ENCODE measurements around the gene P2RY6.
"Not testable (repeated sequence)": the region's sequence is repeated elsewhere in the genome, so short reads cannot be mapped to it uniquely, and the experiment has no call there.

The P2RY6 gene

DNA sequence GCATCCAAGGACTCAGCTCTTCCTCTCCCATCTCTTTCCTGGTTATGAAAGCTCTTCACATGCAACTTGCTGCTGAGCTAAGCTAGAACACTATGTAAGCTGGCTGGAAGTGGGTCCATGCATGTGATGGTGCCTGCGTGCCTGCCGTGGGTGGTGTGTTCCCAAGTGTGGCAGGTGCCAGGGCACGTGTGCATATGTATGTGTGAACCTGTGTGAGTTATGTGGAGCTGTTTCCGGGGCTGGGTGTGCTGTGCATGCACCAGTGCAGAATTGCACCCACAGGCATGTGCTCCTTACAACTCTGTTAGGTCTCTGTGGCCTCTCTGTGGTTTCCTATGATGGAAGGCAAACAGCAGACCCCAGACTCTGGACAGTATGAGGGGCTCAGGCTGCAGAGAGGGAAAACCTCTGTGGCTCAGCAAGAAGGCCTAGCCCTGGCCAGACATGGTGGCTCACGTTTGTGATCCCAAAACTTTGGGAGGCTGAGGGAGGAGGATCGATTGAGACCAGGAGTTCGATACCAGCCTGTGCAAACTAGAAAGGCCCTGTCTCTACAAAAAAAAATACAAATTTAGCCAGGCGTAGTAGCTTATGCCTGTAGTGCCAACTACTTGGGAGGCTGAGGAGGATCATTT lies 4.1 kb upstream of the P2RY6 start:
- Histone ChIP-seq H3K9me3 (ENCODE audit: control insufficient read depth, low read length) (no peaks in the 10 kb centered on the region), H3K9ac (ENCODE audit: low read length) (no peak overlapping the region), H3K4me1 (ENCODE audit: control insufficient read depth, insufficient read depth, low read length) (peaks cover 5% of the 10 kb centered on the region), H3K4me3 (ENCODE audit: low read length) (no peak overlapping the region), H3K36me3 (ENCODE audit: control insufficient read depth, insufficient read depth, low read length) (no peaks in the 10 kb centered on the region), H3K27me3 (ENCODE audit: control insufficient read depth, insufficient read depth, low read length) (peaks cover 35% of the 10 kb centered on the region)

DNA sequence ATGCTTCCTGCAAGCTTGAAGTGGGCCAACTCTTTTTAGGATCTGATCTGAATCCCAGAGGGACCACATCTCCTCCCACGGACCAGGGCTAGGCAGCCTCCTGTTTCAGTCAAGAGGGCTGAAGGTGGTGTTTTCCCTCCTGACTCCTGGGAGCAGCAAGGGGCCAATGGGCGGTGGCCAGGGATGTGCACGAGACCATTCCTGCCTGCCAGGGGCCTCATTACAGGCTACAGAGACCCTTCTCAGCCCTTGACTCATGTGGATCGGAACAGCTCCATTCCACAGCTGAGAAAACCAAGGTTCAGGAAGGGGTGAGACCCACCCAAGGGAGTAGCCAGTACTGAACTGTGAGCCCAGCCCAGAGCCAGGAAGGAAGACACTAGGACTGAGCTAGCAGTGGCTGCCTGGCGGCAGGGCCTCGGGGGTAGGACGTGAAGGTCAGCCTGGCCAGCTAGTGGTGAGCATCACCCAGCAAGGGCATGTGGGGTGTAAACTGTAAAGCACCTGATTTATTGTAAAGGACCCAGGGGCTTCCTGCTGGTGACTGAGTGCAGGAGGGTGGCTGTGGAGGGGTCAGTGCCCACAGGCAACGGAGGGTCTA lies 3.4 kb upstream of the P2RY6 start:
- Histone ChIP-seq H3K9me3 (ENCODE audit: control insufficient read depth, low read length) (no peaks in the 10 kb centered on the region), H3K9ac (ENCODE audit: low read length) (no peak overlapping the region), H3K27me3 (ENCODE audit: control insufficient read depth, insufficient read depth, low read length) (peaks cover 28% of the 10 kb centered on the region), H3K4me1 (ENCODE audit: control insufficient read depth, insufficient read depth, low read length) (peaks cover 5% of the 10 kb centered on the region), H3K36me3 (ENCODE audit: control insufficient read depth, insufficient read depth, low read length) (no peaks in the 10 kb centered on the region), H3K4me3 (ENCODE audit: low read length) (no peak overlapping the region)

DNA sequence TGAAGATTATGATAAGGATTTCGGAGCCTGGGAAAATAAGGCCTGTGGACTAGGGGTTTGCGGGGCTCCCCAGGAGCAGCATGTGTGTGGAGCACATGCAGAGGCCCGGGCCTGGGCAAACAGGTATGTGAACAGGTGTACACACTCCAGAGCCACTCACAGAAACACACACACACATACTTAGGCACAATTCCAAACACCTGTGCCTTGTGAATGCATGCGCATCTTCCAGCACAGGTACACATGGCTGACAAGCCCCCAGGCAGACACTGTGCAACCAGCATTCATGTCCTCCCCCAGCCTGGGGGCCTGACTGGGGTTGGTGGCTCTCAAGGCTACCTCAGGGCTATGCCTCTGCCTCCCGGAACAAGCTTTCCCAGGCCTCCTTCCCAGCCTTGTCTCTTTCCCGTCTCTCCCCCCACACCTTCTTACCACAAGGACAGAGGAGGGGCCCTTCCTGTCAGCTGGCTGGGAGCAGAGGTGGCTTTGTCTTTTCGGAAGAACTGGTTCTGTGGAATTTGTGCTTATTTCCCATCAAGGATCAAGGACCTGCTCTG lies 2.6 kb upstream of the P2RY6 start:
- peaks cover 5% of the 10 kb centered on the region for H3K4me1 ChIP-seq (ENCODE audit: control insufficient read depth, insufficient read depth, low read length)
- H3K27me3 ChIP-seq (ENCODE audit: control insufficient read depth, insufficient read depth, low read length): peaks cover 20% of the 10 kb centered on the region
- no peaks in the 10 kb centered on the region for H3K9me3 ChIP-seq (ENCODE audit: control insufficient read depth, low read length)
- no peaks in the 10 kb centered on the region for H3K36me3 ChIP-seq (ENCODE audit: control insufficient read depth, insufficient read depth, low read length)
- no peak overlapping the region for H3K9ac ChIP-seq (ENCODE audit: low read length)
- H3K4me3 ChIP-seq (ENCODE audit: low read length): no peak overlapping the region

DNA sequence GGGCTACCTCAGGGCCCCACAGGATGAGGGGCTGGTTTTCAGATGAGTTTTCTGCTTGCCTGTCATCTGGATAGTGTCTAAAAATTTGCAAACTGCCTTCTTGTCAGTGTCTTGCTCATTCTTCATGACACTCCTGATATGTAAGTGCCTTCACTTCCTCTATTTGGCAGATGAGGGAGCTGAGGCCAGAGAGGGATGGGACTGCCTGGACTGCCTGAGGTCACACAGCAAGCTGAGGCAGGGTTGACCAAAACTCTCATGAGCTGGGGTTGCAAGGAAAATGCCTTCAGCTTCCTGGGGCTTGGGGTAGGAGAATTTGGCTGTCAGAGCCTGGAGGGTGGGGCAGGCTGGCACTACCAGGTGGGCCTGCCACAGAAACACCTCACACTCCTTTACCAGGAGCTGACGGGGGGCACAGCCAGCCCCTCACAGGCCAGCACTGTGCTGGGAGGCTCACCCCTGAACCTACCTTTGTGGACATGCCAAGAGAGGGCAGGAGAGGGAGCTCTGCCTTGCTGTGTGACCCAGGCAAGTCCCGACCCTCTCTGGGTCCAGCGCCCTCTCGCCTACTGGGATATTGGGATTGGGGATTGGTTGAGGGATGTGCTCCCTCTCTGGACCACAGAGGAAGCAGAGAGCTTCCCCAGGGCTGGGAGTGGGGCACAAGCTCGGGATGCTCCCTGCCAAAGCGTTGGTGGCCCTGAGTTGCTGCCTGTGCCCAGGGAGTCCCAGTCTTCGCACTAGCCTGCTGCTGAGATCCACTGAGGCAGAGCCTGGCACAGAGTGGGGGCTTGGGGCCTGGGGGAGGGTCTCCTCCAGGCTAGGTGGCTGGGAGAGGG lies 1.9 kb upstream of the P2RY6 start:
- Histone ChIP-seq H3K9ac (ENCODE audit: low read length) (no peak overlapping the region), H3K36me3 (ENCODE audit: control insufficient read depth, insufficient read depth, low read length) (no peaks in the 10 kb centered on the region), H3K4me3 (ENCODE audit: low read length) (no peak overlapping the region), H3K27me3 (ENCODE audit: control insufficient read depth, insufficient read depth, low read length) (peaks cover 14% of the 10 kb centered on the region), H3K4me1 (ENCODE audit: control insufficient read depth, insufficient read depth, low read length) (peaks cover 5% of the 10 kb centered on the region), H3K9me3 (ENCODE audit: control insufficient read depth, low read length) (no peaks in the 10 kb centered on the region)

DNA sequence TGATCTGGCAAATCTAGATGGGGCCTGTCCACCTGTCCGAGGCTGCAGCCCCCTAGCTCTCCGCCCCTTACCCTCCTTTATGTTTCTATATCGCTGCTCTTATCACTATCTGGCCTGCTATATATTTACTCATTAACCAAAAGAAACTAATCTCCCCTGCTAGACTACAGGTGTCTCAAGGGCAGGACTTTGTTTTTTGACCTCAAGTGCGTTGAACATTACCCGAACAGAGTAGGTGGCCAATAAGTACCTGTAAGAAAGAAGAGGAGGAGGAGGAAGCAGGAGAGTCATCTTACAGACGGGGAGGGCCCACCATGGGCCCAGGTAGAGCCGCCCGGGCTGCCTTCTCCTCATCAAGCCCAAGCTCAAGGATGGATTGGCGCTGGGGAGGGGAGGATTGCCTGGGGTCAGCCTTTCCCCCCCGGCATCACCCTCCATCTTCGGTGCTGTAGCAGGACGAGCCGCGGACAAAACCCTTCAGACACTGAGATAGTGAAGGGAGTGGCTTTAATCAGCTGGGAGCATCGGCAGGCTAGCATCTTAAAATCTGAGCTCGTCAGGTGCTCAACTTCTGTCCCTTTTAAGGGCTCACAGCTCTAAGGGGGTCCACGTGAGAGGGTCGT lies 1.2 kb upstream of the P2RY6 start:
- no peak overlapping the region for H3K9ac ChIP-seq (ENCODE audit: low read length)
- H3K36me3 ChIP-seq (ENCODE audit: control insufficient read depth, insufficient read depth, low read length): no peaks in the 10 kb centered on the region
- H3K4me3 ChIP-seq (ENCODE audit: low read length): no peak overlapping the region
- H3K27me3 ChIP-seq (ENCODE audit: control insufficient read depth, insufficient read depth, low read length): peaks cover 14% of the 10 kb centered on the region
- H3K9me3 ChIP-seq (ENCODE audit: control insufficient read depth, low read length): no peaks in the 10 kb centered on the region
- peaks cover 5% of the 10 kb centered on the region for H3K4me1 ChIP-seq (ENCODE audit: control insufficient read depth, insufficient read depth, low read length)

DNA sequence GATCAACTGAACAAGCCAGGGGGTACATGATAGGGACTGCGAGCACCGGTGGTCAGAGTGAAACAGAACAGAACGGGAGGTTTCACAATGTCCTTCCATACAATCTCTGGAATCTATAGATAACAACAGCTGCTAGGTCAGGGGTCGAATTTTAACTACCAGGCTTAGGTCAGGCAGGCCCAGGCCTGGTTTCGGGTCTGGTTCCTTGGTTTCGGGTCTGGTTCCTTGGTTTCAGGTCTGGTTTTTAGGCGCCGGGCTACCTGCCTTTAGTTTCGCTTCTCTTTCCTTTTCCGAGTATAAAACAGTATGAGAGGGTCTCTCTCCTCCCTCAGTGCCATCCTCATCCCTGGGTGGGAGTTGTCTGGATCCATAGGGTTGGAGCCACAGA lies 666 bp upstream of the P2RY6 start:
- H3K36me3 ChIP-seq (ENCODE audit: control insufficient read depth, insufficient read depth, low read length); H3K9ac ChIP-seq (ENCODE audit: low read length); H3K4me1 ChIP-seq (ENCODE audit: control insufficient read depth, insufficient read depth, low read length); H3K4me3 ChIP-seq (ENCODE audit: low read length); H3K9me3 ChIP-seq (ENCODE audit: control insufficient read depth, low read length): not testable (repeated sequence)
- peaks cover 14% of the 10 kb centered on the region for H3K27me3 ChIP-seq (ENCODE audit: control insufficient read depth, insufficient read depth, low read length)

DNA sequence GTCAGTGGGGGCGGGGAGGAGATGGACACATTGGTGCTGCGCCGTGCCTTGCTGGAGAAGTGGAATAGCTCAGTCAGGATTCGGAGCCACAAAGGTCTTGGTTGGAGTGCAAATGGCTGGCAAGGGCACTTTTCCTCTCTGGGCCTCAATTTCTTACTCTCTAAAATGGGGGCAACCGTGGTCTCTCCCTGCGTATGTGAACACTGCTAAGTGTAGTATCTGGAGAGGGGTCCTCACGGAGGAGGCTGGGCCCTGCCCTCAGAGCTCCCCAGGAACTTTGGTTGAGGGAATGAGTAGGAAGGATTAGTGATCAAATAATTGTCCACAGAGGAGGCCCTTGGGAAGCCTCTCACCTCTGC lies 521 bp downstream of the P2RY6 start:
- no peaks in the 10 kb centered on the region for H3K36me3 ChIP-seq (ENCODE audit: control insufficient read depth, insufficient read depth, low read length)
- peaks cover 6% of the 10 kb centered on the region for H3K27me3 ChIP-seq (ENCODE audit: control insufficient read depth, insufficient read depth, low read length)
- no peaks in the 10 kb centered on the region for H3K9me3 ChIP-seq (ENCODE audit: control insufficient read depth, low read length)
- no peak overlapping the region for H3K9ac ChIP-seq (ENCODE audit: low read length)
- H3K4me3 ChIP-seq (ENCODE audit: low read length): no peak overlapping the region
- H3K4me1 ChIP-seq (ENCODE audit: control insufficient read depth, insufficient read depth, low read length): peaks cover 5% of the 10 kb centered on the region

DNA sequence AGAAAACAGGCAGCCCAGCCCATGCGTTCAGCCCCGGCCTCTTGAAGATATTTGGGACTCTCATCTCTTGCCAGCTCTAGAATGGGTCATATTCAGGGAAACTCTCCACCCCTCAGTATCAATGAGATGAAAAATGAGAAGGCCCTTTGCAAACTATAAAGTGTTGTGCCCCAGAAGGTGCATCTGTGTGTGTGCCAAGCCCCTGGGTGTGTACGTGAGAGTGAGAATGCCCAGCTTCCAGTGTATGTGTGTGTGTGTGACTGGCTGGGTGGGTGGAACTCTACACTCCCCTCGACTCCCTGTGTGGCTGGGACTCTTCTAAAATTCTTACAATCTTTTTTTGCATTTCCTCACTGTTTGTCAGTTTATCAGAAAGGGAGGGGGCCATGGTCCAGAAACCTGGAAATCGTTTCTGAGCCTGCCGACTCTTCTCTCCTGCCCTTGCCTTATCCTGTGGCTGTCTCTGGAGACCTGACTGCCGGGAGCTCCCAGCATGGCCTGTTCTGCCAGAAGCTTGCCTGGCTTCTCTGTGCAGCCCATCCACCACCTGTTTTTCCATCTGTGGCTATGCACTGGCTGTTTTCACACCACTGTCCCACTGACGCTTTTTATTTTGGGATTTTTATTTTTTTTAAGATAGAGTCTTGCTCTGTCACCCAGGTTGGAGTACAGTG lies 1.2 kb downstream of the P2RY6 start:
- Histone ChIP-seq H3K9me3 (ENCODE audit: control insufficient read depth, low read length) (no peaks in the 10 kb centered on the region), H3K4me1 (ENCODE audit: control insufficient read depth, insufficient read depth, low read length) (peaks cover 5% of the 10 kb centered on the region), H3K4me3 (ENCODE audit: low read length) (no peak overlapping the region)

DNA sequence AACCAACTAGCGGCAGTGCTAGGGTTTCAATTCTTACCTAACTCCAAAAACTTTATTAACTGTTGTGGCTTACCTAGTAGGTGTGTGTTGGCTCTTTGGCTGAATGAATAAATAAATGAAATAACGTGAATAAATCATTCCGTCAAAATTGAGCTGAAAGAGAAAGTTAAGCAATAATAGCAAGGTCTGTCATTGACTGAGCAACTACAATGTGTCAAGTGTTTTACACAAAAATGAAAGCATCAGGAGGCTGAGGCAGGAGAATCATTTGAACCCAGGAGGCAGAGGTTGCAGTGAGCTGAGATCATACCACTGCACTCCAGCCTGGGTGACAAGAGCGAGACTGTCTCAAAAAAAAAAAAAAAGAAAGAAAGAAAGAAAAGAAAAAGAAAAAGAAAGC lies 2.1 kb downstream of the P2RY6 start:
- H3K36me3 ChIP-seq (ENCODE audit: control insufficient read depth, insufficient read depth, low read length); H3K4me1 ChIP-seq (ENCODE audit: control insufficient read depth, insufficient read depth, low read length); H3K27me3 ChIP-seq (ENCODE audit: control insufficient read depth, insufficient read depth, low read length); H3K4me3 ChIP-seq (ENCODE audit: low read length); H3K9ac ChIP-seq (ENCODE audit: low read length); H3K9me3 ChIP-seq (ENCODE audit: control insufficient read depth, low read length): not testable (repeated sequence)

More for the DNA sequence above, 1.2 kb downstream of the P2RY6 start:
- Histone ChIP-seq H3K36me3 (ENCODE audit: control insufficient read depth, insufficient read depth, low read length) (no peaks in the 10 kb centered on the region), H3K27me3 (ENCODE audit: control insufficient read depth, insufficient read depth, low read length) (peaks cover 3% of the 10 kb centered on the region), H3K9ac (ENCODE audit: low read length) (peak overlapping the region; percentile 25)

DNA sequence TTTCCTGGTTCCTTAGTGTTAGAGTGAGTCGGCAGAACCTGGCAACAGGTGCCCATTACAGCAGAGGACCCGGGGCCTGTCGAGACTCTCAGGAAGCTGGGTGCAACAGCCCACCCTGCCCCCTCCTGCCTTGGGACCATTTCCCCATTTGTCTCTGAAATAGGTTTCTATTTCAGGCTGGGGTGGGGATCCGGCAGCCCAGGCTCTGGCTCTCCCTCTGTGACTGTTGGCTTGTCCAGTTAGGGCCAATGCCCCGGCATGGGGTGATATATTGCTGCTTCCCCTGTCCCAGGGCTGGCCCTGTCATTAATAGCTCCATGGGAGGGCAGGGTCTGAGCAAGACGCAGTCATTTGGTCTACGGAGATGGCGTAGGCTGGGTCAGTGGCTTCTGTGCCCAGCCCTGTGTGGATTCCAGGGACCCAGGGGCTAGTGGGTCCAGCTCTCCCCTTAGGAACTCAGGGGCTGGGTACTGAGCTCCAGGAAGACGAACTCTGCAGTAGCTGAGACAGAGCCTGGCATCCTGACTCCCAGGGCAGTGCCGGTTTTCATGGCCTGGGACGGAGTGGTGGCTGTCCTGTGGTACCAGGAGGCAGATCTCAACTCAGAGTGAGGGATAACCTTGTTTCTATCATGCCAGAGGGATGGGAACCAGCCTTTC lies 2.7 kb downstream of the P2RY6 start:
- peaks cover 3% of the 10 kb centered on the region for H3K27me3 ChIP-seq (ENCODE audit: control insufficient read depth, insufficient read depth, low read length)

DNA sequence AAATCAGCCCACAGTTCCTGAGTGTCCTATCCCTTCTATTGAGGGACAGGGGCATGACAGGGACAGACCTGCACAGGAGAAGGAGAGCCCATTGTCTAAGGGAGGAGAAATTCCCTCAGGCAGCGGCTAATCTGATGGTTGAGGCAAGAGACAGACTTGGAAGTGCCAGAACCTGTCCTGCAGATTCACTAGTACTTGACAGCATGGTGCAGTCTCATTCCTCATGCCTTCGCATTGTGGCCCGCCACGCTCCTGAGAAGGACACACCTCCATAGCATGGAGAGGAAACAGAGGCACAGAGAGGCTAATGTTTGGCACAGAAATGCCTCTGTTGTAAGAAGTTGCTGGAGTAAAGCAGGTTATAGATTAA lies 3.2 kb downstream of the P2RY6 start:
- peaks cover 3% of the 10 kb centered on the region for H3K27me3 ChIP-seq (ENCODE audit: control insufficient read depth, insufficient read depth, low read length)
- H3K4me3 ChIP-seq (ENCODE audit: low read length): no peak overlapping the region
- H3K4me1 ChIP-seq (ENCODE audit: control insufficient read depth, insufficient read depth, low read length): peaks cover 5% of the 10 kb centered on the region
- peak overlapping the region; percentile 5 for H3K9ac ChIP-seq (ENCODE audit: low read length)
- H3K9me3 ChIP-seq (ENCODE audit: control insufficient read depth, low read length): no peaks in the 10 kb centered on the region
- H3K36me3 ChIP-seq (ENCODE audit: control insufficient read depth, insufficient read depth, low read length): no peaks in the 10 kb centered on the region

More for the DNA sequence above, 2.7 kb downstream of the P2RY6 start:
- no peak overlapping the region for H3K4me3 ChIP-seq (ENCODE audit: low read length)
- H3K9ac ChIP-seq (ENCODE audit: low read length): peak overlapping the region; percentile 5
- H3K9me3 ChIP-seq (ENCODE audit: control insufficient read depth, low read length): no peaks in the 10 kb centered on the region
- H3K36me3 ChIP-seq (ENCODE audit: control insufficient read depth, insufficient read depth, low read length): no peaks in the 10 kb centered on the region
- peaks cover 5% of the 10 kb centered on the region for H3K4me1 ChIP-seq (ENCODE audit: control insufficient read depth, insufficient read depth, low read length)

Data from mucosa of stomach (tissue), 1 donor.